WTC11 (cell line): ENCODE data around the gene CDH22.

Experiments used
- ARID4B ChIP-seq: sonication (generic); formaldehyde crosslinking; IDR thresholded peaks from 2 replicates; pipeline ENCODE4 v1.8.0; 2023; ENCODE audit warnings: missing genetic modification reagents, mild to moderate bottlenecking, borderline replicate concordance
- ATF3 ChIP-seq: sonication (generic); formaldehyde crosslinking; conservative IDR thresholded peaks from 2 replicates; pipeline ENCODE4 v1.8.1; 2022; ENCODE audit warnings: mild to moderate bottlenecking, missing genetic modification reagents
- CTCF ChIP-seq: fragments of 200-600 bp; IDR thresholded peaks from 2 replicates; pipeline ENCODE4 v1.8.0; 2022; ENCODE audit warnings: antibody characterized with exemption
- ETV6 ChIP-seq: sonication (generic); formaldehyde crosslinking; IDR thresholded peaks from 2 replicates; pipeline ENCODE4 v1.8.1; 2022; ENCODE audit warnings: mild to moderate bottlenecking, missing genetic modification reagents
- FOXJ3 ChIP-seq: sonication (generic); formaldehyde crosslinking; IDR thresholded peaks from 2 replicates; pipeline ENCODE4 v1.9.0; 2021; ENCODE audit warnings: missing genetic modification reagents, mild to moderate bottlenecking, borderline replicate concordance
- MYBL2 ChIP-seq: sonication (generic); formaldehyde crosslinking; IDR thresholded peaks from 2 replicates; pipeline ENCODE4 v1.8.1; 2023; ENCODE audit warnings: mild to moderate bottlenecking, moderate library complexity, missing genetic modification reagents
- NR3C1 ChIP-seq: sonication (generic); formaldehyde crosslinking; conservative IDR thresholded peaks from 2 replicates; pipeline ENCODE4 v1.8.1; 2023; ENCODE audit warnings: low read depth, mild to moderate bottlenecking, missing genetic modification reagents
- RELA ChIP-seq: sonication (generic); formaldehyde crosslinking; IDR thresholded peaks from 2 replicates; pipeline ENCODE4 v1.8.1; 2022; ENCODE audit warnings: missing genetic modification reagents, mild to moderate bottlenecking, borderline replicate concordance
- ZNF671 ChIP-seq: fragments of 250-450 bp; sonication (Bioruptor Pico); IDR thresholded peaks from 2 replicates; pipeline ENCODE4 v1.8.0; 2021; ENCODE audit warnings: mild to moderate bottlenecking
- TF ChIP-seq, protein P1 (sequence below): sonication (generic); formaldehyde crosslinking; conservative IDR thresholded peaks from 2 replicates; pipeline ENCODE4 v1.8.1; 2023; ENCODE audit warnings: mild to moderate bottlenecking, low read depth, missing genetic modification reagents, moderate library complexity

DNA sequence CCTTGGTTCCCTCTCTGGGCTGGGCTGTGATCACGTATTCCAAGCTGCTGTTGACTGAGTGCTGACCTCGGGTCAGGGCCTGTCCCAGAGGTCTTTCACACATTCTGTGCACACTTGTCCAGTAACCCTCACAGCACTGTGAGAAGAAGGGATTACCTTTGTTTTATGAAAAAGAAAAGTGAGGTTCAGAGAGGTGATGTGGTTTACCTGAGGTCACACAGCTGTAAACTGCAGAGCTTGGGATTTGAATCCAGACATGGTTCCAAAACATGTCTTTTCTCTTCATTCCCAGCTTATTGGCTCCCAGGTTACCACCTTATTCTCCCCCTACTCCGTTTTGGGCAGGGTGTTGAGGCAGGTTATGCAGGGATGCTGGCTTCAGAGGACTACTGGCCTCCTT is 28.4 kb upstream of the CDH22 start:
- TF ChIP-seq CTCF (no peak), FOXJ3 (CRISPR knock-in tag) (no peak), ETV6 (no peak), ZNF671 (CRISPR knock-in tag) (no peak), NR3C1 (no peak), RELA (CRISPR knock-in tag) (no peak), ATF3 (CRISPR knock-in tag) (no peak), MYBL2 (CRISPR knock-in tag) (no peak), ARID4B (no peak)
- TF ChIP-seq, protein P1, sequence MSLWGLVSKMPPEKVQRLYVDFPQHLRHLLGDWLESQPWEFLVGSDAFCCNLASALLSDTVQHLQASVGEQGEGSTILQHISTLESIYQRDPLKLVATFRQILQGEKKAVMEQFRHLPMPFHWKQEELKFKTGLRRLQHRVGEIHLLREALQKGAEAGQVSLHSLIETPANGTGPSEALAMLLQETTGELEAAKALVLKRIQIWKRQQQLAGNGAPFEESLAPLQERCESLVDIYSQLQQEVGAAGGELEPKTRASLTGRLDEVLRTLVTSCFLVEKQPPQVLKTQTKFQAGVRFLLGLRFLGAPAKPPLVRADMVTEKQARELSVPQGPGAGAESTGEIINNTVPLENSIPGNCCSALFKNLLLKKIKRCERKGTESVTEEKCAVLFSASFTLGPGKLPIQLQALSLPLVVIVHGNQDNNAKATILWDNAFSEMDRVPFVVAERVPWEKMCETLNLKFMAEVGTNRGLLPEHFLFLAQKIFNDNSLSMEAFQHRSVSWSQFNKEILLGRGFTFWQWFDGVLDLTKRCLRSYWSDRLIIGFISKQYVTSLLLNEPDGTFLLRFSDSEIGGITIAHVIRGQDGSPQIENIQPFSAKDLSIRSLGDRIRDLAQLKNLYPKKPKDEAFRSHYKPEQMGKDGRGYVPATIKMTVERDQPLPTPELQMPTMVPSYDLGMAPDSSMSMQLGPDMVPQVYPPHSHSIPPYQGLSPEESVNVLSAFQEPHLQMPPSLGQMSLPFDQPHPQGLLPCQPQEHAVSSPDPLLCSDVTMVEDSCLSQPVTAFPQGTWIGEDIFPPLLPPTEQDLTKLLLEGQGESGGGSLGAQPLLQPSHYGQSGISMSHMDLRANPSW (CRISPR knock-in tag) = no peak
